Gastrocnemius medialis (tissue), 4 donors: ENCODE measurements around the gene DHRSX.

Experiments used
- POLR2A ChIP-seq, 2 donors: fragments of 450-650 bp; IDR thresholded peaks; one replicate each; pipeline ENCODE4 v1.6.1; 2017; ENCODE audit warnings: antibody characterized with exemption in 2 of 2, mild to moderate bottlenecking in 2 of 2, moderate library complexity in 2 of 2
- TF ChIP-seq, protein P1 (sequence below), 5 experiments: fragments of 450-650 bp in 3 of 5; fragments of 200-600 bp in 2 of 5; sonication (generic) in 2 of 5; IDR thresholded peaks in 4 of 5; conservative IDR thresholded peaks in 1 of 5; 1 replicate in 4 of 5; 2 replicates in 1 of 5; pipeline ENCODE4 v1.5.1; 2016 to 2019; ENCODE audit warnings: antibody characterized with exemption in 5 of 5, mild to moderate bottlenecking in 3 of 5, moderate library complexity in 3 of 5

DNA sequence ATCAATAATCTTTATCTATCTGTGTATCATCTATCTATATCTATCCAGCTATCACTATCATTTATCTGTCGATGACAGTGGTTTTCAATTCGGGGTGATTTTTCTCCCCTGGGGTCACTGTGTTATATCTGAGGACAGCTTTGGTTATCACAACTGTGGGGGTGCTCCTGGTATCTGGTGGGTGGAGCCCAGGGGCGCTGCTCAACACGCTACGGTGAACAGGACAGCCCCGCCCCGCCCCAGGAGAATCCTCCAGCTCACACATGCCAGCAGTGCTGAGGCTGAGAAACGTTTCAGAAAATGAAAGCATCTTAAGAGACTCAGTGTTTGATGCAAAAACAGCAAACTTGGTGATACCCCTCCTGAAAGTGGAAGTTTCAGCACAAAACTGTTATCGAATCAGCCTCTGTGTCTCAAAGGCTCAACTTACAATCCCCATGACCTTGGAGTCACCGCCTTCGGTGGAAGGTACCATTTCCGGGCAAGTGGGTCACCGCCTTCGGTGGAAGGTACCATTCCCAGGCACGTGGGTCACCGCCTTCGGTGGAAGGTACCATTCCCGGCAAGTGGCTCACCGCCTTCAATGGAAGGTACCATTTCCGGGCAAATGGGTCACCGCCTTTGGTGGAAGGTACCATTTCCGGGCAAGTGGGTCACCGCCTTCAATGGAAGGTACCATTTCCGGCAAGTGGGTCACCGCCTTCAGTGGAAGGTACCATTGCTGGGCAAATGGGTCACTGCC lies 315.3 kb downstream of the DHRSX start:
- TF ChIP-seq, protein P1, sequence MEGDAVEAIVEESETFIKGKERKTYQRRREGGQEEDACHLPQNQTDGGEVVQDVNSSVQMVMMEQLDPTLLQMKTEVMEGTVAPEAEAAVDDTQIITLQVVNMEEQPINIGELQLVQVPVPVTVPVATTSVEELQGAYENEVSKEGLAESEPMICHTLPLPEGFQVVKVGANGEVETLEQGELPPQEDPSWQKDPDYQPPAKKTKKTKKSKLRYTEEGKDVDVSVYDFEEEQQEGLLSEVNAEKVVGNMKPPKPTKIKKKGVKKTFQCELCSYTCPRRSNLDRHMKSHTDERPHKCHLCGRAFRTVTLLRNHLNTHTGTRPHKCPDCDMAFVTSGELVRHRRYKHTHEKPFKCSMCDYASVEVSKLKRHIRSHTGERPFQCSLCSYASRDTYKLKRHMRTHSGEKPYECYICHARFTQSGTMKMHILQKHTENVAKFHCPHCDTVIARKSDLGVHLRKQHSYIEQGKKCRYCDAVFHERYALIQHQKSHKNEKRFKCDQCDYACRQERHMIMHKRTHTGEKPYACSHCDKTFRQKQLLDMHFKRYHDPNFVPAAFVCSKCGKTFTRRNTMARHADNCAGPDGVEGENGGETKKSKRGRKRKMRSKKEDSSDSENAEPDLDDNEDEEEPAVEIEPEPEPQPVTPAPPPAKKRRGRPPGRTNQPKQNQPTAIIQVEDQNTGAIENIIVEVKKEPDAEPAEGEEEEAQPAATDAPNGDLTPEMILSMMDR (IDR thresholded peaks at IDR 0.05 in 4 of 5, conservative IDR thresholded peaks at IDR 0.05 in 1 of 5): no peak
- no peak for TF ChIP-seq POLR2A (IDR thresholded peaks at IDR 0.05)
